WTC11 (cell line): ENCODE data around the gene C10orf71. TPM values are rescaled to one million over a fixed set of nuclear protein-coding genes. Genes with fewer than 3 reads are reported as not detected.

ENCODE experiments used
- ATAC-seq: fragments of 200-7000 bp; cut with Tn5 transposase; 2 replicates; pipeline ENCODE4 v1.10.0; 2021; ENCODE audit warnings: mild to moderate bottlenecking, moderate library complexity
- CTCF ChIA-PET: fragments of 300-600 bp; sonication (Branson Sonifier 250); formaldehyde crosslinking; loops from one replicate; lab custom pipeline; 2021; ENCODE audit warnings: antibody characterized with exemption; lab: Charles Lee
- POLR2A ChIA-PET: fragments of 350-600 bp; sonication (Branson Sonifier 250); formaldehyde crosslinking; loops from one replicate; lab custom pipeline; 2021; ENCODE audit warnings: antibody characterized with exemption; lab: Charles Lee
- DNase-seq: peaks from one replicate; pipeline ENCODE4 v3.0.0; 2021; ENCODE audit warnings: low spot score
- H3K27ac Mint-ChIP-seq: 2 replicates; pipeline ENCODE4 v1.8.0; 2021; ENCODE audit warnings: mixed read lengths
- H3K27me3 Mint-ChIP-seq: 2 replicates; pipeline ENCODE4 v1.8.0; 2021; ENCODE audit warnings: low read depth, mild to moderate bottlenecking, moderate library complexity, mixed read lengths
- H3K36me3 Mint-ChIP-seq: 2 replicates; pipeline ENCODE4 v1.8.0; 2021; ENCODE audit warnings: mixed read lengths
- H3K4me1 Mint-ChIP-seq: 2 replicates; pipeline ENCODE4 v1.8.0; 2022; ENCODE audit warnings: mixed read lengths
- H3K4me3 Mint-ChIP-seq: 2 replicates; pipeline ENCODE4 v1.8.0; 2021; ENCODE audit warnings: mild to moderate bottlenecking, moderate library complexity, mixed read lengths
- H3K9me3 Mint-ChIP-seq: 2 replicates; pipeline ENCODE4 v1.8.0; 2021; ENCODE audit warnings: mixed read lengths
- ELF4 ChIP-seq: sonication (generic); formaldehyde crosslinking; IDR thresholded peaks from 2 replicates; pipeline ENCODE4 v1.8.1; 2022; ENCODE audit warnings: low read depth, mild to moderate bottlenecking, moderate library complexity, missing genetic modification reagents
- EMX1 ChIP-seq: fragments of 250-450 bp; sonication (Bioruptor Pico); IDR thresholded peaks from 2 replicates; pipeline ENCODE4 v1.8.0; 2021; ENCODE audit warnings: mild to moderate bottlenecking
- OVOL2 ChIP-seq: fragments of 250-450 bp; sonication (Bioruptor Pico); IDR thresholded peaks from 2 replicates; pipeline ENCODE4 v1.9.0; 2021; ENCODE audit warnings: mild to moderate bottlenecking, borderline replicate concordance
- RORB ChIP-seq: fragments of 250-450 bp; sonication (Bioruptor Pico); IDR thresholded peaks from 2 replicates; pipeline ENCODE4 v1.9.0; 2021; ENCODE audit warnings: mild to moderate bottlenecking
- SP1 ChIP-seq: sonication (generic); formaldehyde crosslinking; conservative IDR thresholded peaks from 2 replicates; pipeline ENCODE4 v1.8.1; 2022; ENCODE audit warnings: missing genetic modification reagents
- ZNF219 ChIP-seq: sonication (generic); formaldehyde crosslinking; IDR thresholded peaks from 2 replicates; pipeline ENCODE4 v1.8.0; 2023; ENCODE audit warnings: missing genetic modification reagents, mild to moderate bottlenecking, borderline replicate concordance
- total RNA-seq: library from RNA; stranded (reverse); gene quantifications from 3 replicates; pipeline ENCODE4 v1.2.3, GENCODE V29; 2021
- TF ChIP-seq, protein P1 (sequence below): sonication (generic); formaldehyde crosslinking; IDR thresholded peaks from 2 replicates; pipeline ENCODE4 v1.8.0; 2022; ENCODE audit warnings: mild to moderate bottlenecking, missing genetic modification reagents
- TF ChIP-seq, protein P2 (sequence below): fragments of 250-450 bp; sonication (Bioruptor Pico); conservative IDR thresholded peaks from 2 replicates; pipeline ENCODE4 v1.9.0; 2021; ENCODE audit warnings: mild to moderate bottlenecking
- TF ChIP-seq, protein P3 (sequence below): sonication (generic); formaldehyde crosslinking; IDR thresholded peaks from 2 replicates; pipeline ENCODE4 v1.8.0; 2023; ENCODE audit warnings: missing genetic modification reagents, mild to moderate bottlenecking, borderline replicate concordance

C10orf71 gene
- total RNA-seq, 1 experiment from 2014 or later, result not detected

DNA sequence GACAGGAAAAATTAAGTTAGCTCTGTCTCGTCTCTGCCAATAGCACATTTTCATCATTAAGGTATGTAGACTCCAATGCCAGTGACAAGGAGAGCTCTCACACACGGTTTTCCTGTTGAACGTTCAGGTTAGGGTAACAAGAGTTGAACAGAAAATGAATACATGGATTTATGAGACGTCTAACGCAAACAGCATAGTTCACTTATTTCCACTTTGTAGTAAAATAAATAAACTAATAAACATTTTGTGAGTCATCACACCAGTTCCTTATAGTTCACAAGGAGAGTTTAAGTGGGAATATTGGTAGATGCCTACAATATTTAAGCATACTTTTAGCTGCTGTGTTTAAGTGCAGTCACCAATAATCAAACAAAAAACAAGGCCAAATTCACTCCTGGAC, 75.8 kb downstream of the C10orf71 start:
- H3K27me3 Mint-ChIP-seq, result no peaks in the 10 kb centered on the region; the same call in 1 of the 2 replicates
- DNase-seq (no peak), ATAC-seq (no peak)
- POLR2A ChIA-PET, result no interaction called here
- H3K4me3 Mint-ChIP-seq, result no peak overlapping the region
- H3K36me3 Mint-ChIP-seq, result no peaks in the 10 kb centered on the region
- H3K9me3 Mint-ChIP-seq, result no peaks in the 10 kb centered on the region
- CTCF ChIA-PET, result interaction anchor here (1.5 kb wide), 1 partner anchor 33 kb away, joined by 8 read pairs; no protein-coding TSS in a partner anchor
- TF ChIP-seq, protein P1, sequence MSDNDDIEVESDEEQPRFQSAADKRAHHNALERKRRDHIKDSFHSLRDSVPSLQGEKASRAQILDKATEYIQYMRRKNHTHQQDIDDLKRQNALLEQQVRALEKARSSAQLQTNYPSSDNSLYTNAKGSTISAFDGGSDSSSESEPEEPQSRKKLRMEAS (CRISPR knock-in tag), result no peak
- TF ChIP-seq OVOL2 (CRISPR knock-in tag) (no peak), EMX1 (CRISPR knock-in tag) (no peak), RORB (CRISPR knock-in tag) (no peak), SP1 (CRISPR knock-in tag) (no peak), ELF4 (CRISPR knock-in tag) (no peak)
- TF ChIP-seq, protein P2, sequence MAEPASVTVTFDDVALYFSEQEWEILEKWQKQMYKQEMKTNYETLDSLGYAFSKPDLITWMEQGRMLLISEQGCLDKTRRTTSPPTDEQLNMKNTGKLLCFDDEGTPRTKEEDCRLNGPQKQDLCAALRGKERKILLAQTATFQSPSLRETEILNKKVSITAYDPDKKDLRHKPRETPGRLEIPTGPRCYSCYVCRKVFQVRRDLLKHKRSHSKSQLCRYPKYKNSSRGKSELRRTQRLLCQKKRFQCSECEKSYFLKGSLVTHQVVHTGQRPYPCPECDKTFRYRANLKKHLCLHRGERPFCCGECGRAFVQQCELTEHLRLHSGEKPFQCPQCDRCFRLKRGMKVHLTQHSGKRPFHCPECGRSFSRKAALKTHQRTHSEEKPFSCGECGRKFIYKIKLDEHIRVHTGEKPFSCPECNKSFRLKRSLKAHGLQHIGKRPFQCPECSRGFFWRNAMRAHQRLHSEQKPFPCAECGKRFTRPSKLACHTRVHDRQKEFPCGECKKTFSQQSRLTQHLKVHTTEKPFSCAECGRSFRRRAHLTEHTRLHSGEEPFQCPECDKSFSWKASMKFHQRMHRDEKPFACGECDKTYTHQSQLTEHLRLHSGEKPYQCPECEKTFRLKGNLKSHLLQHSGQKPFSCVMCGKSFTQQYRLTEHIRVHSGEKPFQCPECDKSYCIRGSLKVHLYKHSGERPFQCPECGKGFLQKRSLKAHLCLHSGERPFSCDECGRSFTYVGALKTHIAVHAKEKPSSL (CRISPR knock-in tag), result no peak
- H3K27ac Mint-ChIP-seq, result no peak overlapping the region
- no peaks in the 10 kb centered on the region for H3K4me1 Mint-ChIP-seq

DNA sequence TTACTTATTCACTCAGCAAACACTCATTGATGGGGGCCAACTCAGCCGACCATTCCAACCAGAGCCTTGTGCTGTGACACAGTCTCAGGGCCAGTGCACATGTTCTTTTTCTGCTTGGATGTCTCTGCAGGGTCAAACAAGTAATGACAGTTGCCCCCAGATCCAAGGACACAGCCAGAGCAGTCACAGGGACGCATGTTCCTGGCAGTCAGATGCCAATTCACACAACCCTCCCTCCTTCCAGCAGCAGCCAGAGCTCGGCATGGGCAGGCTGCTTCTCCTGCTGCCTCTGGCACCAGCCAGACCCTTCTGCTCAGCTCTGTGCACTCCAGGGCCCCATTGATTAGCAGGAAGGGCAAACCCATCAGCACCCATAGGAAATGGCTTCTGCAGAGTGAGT, 76.6 kb downstream of the C10orf71 start:
- Mint-ChIP-seq H3K9me3 (no peaks in the 10 kb centered on the region), H3K27me3 (no peaks in the 10 kb centered on the region; the same call in 1 of the 2 replicates), H3K27ac (no peak overlapping the region), H3K36me3 (no peaks in the 10 kb centered on the region), H3K4me1 (no peaks in the 10 kb centered on the region), H3K4me3 (no peak overlapping the region)
- DNase-seq (no peak), ATAC-seq (no peak)
- CTCF ChIA-PET, result interaction anchor here (0.6 to 1.5 kb wide), 2 partner anchors 32 to 170 kb away, joined by 3 to 8 read pairs; no protein-coding TSS in a partner anchor
- POLR2A ChIA-PET, result no interaction called here
- TF ChIP-seq, protein P3, sequence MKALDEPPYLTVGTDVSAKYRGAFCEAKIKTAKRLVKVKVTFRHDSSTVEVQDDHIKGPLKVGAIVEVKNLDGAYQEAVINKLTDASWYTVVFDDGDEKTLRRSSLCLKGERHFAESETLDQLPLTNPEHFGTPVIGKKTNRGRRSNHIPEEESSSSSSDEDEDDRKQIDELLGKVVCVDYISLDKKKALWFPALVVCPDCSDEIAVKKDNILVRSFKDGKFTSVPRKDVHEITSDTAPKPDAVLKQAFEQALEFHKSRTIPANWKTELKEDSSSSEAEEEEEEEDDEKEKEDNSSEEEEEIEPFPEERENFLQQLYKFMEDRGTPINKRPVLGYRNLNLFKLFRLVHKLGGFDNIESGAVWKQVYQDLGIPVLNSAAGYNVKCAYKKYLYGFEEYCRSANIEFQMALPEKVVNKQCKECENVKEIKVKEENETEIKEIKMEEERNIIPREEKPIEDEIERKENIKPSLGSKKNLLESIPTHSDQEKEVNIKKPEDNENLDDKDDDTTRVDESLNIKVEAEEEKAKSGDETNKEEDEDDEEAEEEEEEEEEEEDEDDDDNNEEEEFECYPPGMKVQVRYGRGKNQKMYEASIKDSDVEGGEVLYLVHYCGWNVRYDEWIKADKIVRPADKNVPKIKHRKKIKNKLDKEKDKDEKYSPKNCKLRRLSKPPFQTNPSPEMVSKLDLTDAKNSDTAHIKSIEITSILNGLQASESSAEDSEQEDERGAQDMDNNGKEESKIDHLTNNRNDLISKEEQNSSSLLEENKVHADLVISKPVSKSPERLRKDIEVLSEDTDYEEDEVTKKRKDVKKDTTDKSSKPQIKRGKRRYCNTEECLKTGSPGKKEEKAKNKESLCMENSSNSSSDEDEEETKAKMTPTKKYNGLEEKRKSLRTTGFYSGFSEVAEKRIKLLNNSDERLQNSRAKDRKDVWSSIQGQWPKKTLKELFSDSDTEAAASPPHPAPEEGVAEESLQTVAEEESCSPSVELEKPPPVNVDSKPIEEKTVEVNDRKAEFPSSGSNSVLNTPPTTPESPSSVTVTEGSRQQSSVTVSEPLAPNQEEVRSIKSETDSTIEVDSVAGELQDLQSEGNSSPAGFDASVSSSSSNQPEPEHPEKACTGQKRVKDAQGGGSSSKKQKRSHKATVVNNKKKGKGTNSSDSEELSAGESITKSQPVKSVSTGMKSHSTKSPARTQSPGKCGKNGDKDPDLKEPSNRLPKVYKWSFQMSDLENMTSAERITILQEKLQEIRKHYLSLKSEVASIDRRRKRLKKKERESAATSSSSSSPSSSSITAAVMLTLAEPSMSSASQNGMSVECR (CRISPR knock-in tag), result no peak
- no peak for TF ChIP-seq ZNF219 (CRISPR knock-in tag)
- TF ChIP-seq, all 79 proteins: peak for 0

Other genes with a start within 250 kb of the C10orf71 start
- 0.66 to 0.72 TPM (median 0.71 TPM) in 3 replicates for gene VSTM4, start 183.6 kb upstream of the C10orf71 start, total RNA-seq
- gene FAM170B, start 165.1 kb upstream of the C10orf71 start, total RNA-seq, result not detected in 3 replicates
- gene TMEM273, start 110.8 kb upstream of the C10orf71 start, total RNA-seq, result 0.09 to 0.39 TPM (median 0.27 TPM) in 3 replicates
- not detected in 3 replicates for gene DRGX, start 96.9 kb downstream of the C10orf71 start, total RNA-seq
- gene ERCC6, start 240.0 kb downstream of the C10orf71 start, total RNA-seq, result 10.9 to 14.5 TPM (median 14.3 TPM) in 3 replicates